Activated T-helper 2 cell treated with anti-CD3 and anti-CD28 coated beads, Interferon-gamma antibody, Interleukin-2, Interleukin-4, amounts not matched to agents 10 μg/mL and 5 μg/mL and 100 μg/mL, durations not matched to agents 14 hours and 24 hours and 36 hours (primary cell): ENCODE results near the gene ATP6V1B1. TPM values are rescaled to one million over a fixed set of nuclear protein-coding genes. Genes with fewer than 3 reads are reported as not detected.
"Not testable (repeated sequence)": the region's sequence is repeated elsewhere in the genome, so short reads cannot be mapped to it uniquely, and the experiment has no call there.

Experiments
- DNase-seq: peaks from one replicate; pipeline ENCODE4 v3.0.0; 2021; ENCODE audit warnings: low spot score
- H3K27ac Mint-ChIP-seq: one replicate; pipeline ENCODE4 v1.8.0; 2021; ENCODE audit warnings: mixed read lengths
- H3K27me3 Mint-ChIP-seq: one replicate; pipeline ENCODE4 v1.8.0; 2021; ENCODE audit warnings: low read depth, mixed read lengths
- H3K36me3 Mint-ChIP-seq: one replicate; pipeline ENCODE4 v1.8.0; 2021; ENCODE audit warnings: low read depth, mixed read lengths
- H3K4me1 Mint-ChIP-seq: one replicate; pipeline ENCODE4 v1.8.0; 2021; ENCODE audit warnings: low read depth, mixed read lengths
- H3K4me3 Mint-ChIP-seq: one replicate; pipeline ENCODE4 v1.8.0; 2021; ENCODE audit warnings: low read depth, mild to moderate bottlenecking, moderate library complexity, mixed read lengths
- H3K9me3 Mint-ChIP-seq: one replicate; pipeline ENCODE4 v1.8.0; 2021; ENCODE audit warnings: mixed read lengths
- intact Hi-C: fragments of 100-400 bp; cut with micrococcal nuclease; formaldehyde crosslinking; loops from one replicate; pipeline ENCODE4 v1.15.1; 2023
- total RNA-seq: library from RNA; stranded (reverse); gene quantifications from 2 replicates; pipeline ENCODE4 v1.2.3, GENCODE V29; 2022

Gene ATP6V1B1
- total RNA-seq, 1 donor from 2014 or later = not detected

DNA sequence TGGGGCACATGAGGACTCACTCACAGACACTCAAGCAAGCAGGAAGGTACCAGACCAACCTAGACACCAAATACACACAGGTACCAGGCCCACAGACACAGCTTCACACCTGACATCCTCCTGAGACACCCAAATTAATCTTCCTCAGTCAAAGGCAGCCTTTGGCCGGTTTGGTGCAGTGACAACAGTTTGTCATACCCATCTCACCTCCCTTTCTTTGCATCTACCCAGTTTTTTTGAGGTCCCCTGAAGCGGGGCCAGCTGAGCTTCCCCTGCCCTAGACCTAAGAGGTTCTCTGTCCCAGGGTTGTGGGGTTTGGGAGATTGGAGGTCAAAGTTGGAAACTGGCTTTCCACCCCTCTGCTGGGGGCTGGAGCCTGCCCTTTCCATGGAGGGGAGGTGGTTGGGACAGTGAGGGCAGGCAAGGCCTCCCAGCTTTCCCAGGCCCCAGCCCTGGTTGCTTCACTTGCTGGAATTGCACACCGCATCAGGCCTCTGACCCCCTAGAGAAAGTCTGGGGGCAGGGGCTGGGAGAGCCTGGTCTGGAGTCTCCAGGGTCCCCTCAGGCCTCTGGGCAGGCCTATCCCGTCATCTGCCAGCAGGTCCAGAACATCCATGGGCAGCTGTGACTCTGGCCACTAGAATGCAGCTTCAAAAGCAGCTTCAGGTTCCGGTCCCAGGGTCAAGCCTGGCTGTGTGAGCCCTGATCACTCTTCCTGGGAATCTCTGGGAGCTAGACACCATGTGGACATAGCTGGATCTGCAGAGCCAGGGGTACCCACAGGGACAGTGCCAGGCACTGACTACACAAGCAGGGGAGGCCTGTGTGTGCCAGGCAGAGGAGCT lies 71.5 kb downstream of the ATP6V1B1 start:
- Mint-ChIP-seq H3K4me1 (no peaks in the 10 kb centered on the region), H3K27me3 (peaks cover 8% of the 10 kb centered on the region), H3K27ac (no peak overlapping the region), H3K9me3 (no peaks in the 10 kb centered on the region), H3K4me3 (no peak overlapping the region), H3K36me3 (no peaks in the 10 kb centered on the region)
- intact Hi-C loops = no loop called here
- no peak for DNase-seq

- H3K27me3 Mint-ChIP-seq = peaks cover 8% of the 10 kb centered on the region
- no peak overlapping the region for H3K27ac Mint-ChIP-seq
- H3K9me3 Mint-ChIP-seq = no peaks in the 10 kb centered on the region
- intact Hi-C loops = no loop called here
- no peaks in the 10 kb centered on the region for H3K4me1 Mint-ChIP-seq
- H3K4me3 Mint-ChIP-seq = no peak overlapping the region
- no peaks in the 10 kb centered on the region for H3K36me3 Mint-ChIP-seq
- DNase-seq = no peak
Measured at GRCh38 chr2:71008342-71008741, 72.6 kb downstream of the ATP6V1B1 start.

GRCh38 chr2:71011786-71012185 lies 76.1 kb downstream of the ATP6V1B1 start:
- H3K36me3 Mint-ChIP-seq, H3K4me1 Mint-ChIP-seq, H3K27ac Mint-ChIP-seq, H3K4me3 Mint-ChIP-seq, DNase-seq, H3K9me3 Mint-ChIP-seq, intact Hi-C loops, H3K27me3 Mint-ChIP-seq: not testable (repeated sequence)

Other genes with a start within 250 kb of the ATP6V1B1 start
- 3.1 and 3.2 TPM in 2 replicates for gene ADD2, start 167.7 kb upstream of the ATP6V1B1 start, total RNA-seq
- not detected in 2 replicates for gene FIGLA, start 145.3 kb upstream of the ATP6V1B1 start, total RNA-seq
- 0.11 TPM in 1 of 2 replicates, not detected in the other for gene CLEC4F, start 115.3 kb upstream of the ATP6V1B1 start, total RNA-seq
- not detected in 2 replicates for gene CD207, start 100.1 kb upstream of the ATP6V1B1 start, total RNA-seq
- not detected in 2 replicates for gene VAX2, start 35.3 kb upstream of the ATP6V1B1 start, total RNA-seq
- gene ANKRD53, start 42.7 kb downstream of the ATP6V1B1 start, total RNA-seq = not detected in 2 replicates
- 67.9 and 68.8 TPM in 2 replicates for gene TEX261, start 59.0 kb downstream of the ATP6V1B1 start, total RNA-seq
- gene NAGK, start 132.7 kb downstream of the ATP6V1B1 start, total RNA-seq = 59.3 and 62.4 TPM in 2 replicates
- 12.8 and 14.3 TPM in 2 replicates for gene MCEE, start 194.3 kb downstream of the ATP6V1B1 start, total RNA-seq
- gene MPHOSPH10, start 194.7 kb downstream of the ATP6V1B1 start, total RNA-seq = 52.3 and 54.3 TPM in 2 replicates